Muscle of arm (tissue), 12 donors: ENCODE results near the gene MRPL19. TPM values are rescaled to one million over a fixed set of nuclear protein-coding genes. Genes with fewer than 3 reads are reported as not detected.
A peak's percentile ranks its signal among the peaks of the same experiment; 100 is the strongest.

Source experiments
- DNase-seq: peaks from one replicate; pipeline ENCODE4 v3.0.0-alpha.2; 2013
- polyA plus RNA-seq, 12 donors: library from polyadenylated mRNA; unstranded; fragments of 120-200 nt; gene quantifications; one replicate each; pipeline ENCODE4 v1.2.1, GENCODE V29; 2013; ENCODE audit not compliant: insufficient read length in 12 of 12

Gene MRPL19
- polyA plus RNA-seq, 12 donors, result 28.2 to 74.1 (median 36.9) TPM; not detected in 1

DNA sequence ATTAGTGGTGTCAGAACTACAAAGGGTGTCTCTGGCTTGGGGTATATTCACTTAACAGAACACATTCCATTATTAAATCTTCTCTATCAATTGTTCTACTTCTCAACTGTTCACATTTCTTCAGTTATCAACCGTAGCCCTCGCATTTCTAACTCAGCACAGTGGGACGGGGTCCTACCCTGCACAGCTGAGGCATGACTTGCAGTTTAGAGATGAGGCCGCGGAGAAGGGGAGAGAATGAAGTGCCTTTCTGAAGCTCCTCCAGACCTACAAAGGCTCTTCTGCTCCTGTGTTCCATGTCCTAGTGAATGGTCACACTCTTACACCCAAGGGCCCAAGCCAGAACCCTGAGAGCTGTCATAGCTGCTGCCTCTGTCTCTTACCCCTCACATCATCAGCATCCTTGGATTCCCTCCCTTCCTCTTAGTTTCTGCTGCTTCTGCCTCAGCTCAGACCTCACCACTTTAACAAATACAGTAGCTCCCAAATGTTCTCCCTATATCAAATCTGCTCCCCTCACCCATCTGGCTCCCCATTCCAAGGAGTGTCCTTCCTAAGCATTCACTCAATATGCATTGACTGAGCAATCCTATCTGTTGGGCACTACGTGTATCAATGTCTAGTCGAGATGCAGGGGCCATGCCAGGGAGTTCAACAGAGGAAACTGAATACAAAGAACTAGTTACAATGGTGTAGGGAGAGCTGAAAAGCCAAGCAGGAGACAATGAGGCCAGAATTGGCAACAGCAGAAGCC, 34.3 kb upstream of the MRPL19 start:
- DNase-seq, result no peak

DNA sequence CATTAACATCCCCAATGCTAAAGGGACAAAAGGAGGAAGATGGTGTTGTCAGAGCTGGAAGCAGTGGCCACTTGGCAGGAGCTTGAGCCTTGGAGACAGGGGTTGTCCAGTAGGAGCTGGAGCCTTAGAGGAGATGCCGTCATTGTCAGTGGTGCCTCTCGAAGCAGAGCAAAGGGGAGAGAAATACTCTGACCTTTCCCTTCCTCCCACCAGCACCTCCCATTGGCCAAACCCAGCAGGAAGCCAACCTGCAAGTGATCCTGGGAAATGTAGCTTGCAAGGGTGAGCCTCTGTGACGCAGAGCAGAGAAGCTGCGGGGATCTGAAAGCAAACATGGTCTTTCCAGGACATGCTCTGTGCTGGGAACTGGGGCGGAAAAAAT, 33.7 kb upstream of the MRPL19 start:
- no peak for DNase-seq

DNA sequence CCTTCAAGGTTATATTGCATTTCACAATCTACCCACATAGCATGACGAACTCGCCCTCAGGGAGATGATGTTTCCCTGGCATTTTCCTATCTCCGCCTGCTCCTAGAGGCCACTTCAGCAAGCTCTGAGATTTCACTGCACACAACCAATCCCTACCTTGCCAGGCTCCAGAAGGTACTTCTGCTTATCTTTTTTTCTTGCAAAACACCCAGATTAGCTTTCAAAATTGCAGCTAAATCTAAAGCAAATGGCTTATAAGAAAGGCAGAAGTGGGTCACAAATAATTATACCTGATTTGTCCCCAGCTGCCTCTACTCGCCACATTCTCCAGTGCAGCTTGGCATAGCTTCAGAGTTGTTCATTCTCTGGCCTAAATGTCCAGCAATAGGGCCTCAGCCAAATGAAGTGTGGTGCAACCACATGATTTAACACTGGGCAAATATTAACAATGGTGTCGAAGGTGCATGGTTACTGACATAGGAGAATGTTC, 32.4 kb upstream of the MRPL19 start:
- no peak for DNase-seq

DNA sequence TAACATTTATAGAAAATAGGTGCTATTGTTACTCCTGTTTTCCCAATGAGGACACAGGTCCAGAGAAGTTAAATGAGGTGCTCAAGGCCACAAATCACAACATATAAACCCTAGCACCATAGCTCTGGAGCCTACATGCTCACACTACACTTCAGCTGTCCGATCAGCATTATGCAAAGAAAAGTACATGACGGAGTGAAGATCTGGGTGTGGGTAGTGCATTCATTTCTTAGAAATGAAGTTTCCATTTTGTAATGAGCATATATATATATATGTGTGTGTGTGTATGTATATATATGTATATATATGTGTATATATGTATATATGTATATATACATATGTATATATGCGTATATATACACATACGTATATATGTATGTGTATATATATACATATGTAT, 30.2 kb upstream of the MRPL19 start:
- DNase-seq, result no peak

DNA sequence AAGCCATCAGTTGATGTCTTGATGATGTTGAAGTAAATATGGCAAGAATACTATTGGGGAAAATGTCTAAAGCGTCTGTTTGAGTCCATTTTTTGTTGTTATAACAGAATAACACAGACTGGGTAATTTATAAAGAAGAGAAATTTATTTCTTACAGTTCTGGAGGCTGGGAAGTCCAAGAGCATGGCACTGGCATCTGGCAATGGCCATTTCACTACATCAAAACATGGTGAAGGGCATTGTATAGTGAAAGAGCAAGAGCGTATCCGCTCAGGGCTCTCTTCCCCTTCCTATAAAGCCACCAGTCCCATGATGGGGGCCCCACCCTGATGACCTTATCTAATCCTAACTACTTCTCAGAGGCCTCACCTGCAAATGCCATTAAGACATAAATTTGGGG, 29.6 kb upstream of the MRPL19 start:
- no peak for DNase-seq

DNA sequence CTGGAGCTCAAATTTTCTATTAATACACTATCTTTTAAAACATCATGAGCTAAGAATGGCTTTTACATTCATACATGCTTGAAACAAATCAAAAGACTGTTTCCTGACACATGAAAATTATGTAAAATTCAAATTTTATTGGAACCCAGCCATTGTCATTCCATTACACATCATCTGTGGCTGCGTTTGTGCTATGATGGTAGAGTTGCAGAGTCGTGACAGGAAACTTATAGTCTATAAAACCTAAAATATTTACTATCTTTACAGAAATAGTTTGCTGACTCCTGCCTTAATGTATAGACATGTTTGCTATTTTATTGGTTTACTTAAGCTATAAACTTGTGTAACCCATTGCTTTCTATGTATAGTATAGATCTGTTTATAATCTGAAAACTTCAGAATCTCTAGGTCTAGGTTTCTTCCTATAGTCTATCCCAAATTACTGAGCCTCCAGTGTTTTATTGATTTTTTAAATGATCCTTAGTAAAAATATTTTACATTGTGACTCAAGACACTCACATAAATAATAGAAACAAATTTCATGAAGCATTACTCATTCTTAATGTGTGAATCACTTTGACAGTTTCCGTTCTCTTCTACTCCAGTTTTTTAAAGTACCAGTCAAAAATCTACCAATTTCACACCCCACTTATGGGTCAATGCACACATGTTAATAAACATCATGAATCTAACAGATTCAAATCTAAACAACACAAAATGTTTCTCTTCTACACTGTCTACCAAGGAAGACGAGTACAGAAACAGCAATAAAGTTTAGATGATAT, 26.4 kb upstream of the MRPL19 start:
- DNase-seq, result no peak

DNA sequence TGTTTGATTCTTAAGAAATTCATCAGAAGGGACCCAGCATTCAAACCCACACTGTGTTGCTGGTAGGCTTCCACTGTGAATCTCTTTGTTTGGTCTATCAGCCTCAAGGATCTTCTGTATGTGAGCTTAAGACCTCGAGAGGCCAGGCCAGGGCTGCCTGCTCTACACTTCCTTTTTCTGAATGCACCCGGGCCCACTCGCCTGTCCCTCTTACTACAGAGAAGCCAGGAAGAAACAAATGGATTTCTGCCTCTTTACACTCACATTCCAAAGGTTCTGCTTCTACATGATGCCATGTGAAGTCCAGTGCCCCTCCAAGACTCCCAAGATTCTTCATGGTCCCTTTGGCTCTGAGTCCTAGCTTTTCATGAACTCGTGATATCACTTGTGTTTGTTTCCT, 25.4 kb upstream of the MRPL19 start:
- DNase-seq, result no peak

DNA sequence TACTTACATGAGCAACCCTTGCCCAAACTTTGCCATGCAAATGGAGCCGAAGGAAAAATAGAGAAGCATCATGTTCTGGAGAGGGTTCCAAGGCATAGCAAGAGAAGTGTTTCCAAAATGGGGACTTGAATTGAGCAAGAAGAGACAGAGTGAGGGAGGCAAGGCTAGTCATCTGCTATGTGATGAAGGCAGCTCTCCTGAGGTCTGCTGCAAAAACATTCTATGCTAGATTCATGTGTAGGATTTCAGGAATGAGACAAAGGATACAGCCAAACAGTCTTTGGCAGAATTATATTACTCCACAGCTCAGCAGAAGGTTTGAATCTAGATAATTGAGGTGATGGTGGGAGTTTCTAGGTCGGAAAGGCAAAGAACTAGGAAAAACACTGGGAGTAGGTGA, 24.1 kb upstream of the MRPL19 start:
- no peak for DNase-seq

DNA sequence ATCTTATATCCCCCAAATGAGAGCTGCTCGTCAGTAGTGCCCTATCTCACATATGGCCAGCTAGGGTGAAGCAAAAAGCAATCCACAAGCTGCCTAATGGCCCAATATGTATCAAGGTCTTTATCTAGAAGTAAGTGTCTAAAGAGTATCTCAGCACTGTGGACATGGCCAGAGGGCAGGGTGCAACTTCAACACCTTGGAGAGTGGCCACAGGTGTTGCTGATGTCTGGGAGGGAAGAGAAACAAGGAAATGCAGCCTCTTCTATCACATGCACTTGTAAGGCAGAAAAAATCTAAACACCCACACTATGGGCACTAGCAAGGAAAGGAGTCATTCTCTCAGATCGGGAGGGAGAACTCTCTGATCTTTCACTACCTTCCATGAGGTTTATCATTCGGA, 23.7 kb upstream of the MRPL19 start:
- no peak for DNase-seq

DNA sequence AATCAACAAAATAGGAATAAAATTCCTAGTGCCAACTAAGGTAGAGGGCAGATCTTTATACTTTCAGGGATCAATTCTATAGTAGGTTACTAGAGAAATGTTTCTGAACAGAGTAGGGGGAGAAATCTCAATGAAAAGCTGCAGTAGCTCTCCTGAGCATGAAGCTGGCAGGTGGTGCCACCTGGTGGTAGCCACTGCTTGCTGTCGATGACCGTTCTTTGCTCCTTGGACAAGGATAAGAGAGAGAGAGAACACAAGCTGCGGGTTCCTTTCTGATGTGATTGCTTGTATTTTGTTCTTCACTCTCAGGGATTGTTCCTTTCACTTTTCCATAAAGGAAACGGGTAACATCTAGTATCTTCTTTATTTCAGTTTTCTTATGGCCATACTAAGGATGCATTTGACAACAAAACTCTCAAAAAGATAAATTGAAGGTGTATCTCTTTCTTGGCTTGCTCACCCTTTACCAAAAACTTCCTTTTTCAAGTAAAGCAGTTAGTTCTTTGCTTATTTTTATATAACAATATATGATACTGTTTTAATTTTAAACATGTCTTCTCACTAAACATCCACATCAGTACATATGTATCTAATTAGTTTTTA, 18.6 kb upstream of the MRPL19 start:
- DNase-seq, result peak; percentile 63

DNA sequence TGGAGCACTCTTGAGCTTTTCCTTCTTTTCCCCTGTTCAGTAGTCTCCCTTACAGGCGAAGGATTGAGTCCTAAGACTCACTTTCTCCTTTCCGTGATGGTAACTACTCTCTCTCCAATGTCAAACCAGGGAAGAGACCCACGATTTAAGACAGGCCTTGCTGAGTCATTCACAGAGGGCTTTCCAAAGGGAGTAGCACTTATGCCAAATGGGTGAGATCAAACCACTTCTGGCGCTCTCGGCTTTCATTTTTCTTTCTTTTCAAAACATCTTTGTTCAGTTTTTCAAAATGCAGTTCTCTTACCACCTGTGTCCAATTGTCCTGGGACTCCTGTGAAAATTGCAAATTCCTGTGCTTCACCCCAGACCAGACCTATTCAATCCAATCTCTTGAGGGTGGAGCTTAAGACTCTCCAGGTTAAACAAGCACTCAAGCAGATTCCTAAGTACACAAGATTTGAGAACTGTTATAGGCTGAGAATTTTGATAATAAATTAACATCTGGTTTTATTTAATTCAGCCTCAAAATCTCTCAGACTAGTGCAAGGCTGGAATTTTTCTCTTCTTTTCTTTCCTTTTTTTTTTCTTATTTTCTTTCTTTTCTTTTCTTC, 14.4 kb upstream of the MRPL19 start:
- DNase-seq, result no peak

DNA sequence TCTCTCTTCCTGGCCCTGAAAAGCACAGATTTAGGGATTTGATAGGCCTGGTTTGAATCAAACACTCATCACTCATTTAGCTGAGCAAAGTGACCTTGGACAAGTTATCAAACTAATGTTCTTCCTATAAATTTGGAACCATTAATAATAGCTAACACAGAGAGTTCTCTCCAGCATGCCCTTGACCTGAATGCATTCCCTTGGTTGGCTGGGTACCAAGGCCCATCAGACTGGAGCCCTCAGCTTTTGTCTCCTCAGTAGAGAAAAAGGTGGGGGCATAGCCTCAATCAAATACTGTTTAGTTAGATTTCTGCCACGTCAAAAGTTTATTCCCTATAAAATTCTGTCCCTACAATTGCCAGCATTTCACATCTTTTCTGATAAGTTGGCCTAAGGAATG, 13.8 kb upstream of the MRPL19 start:
- DNase-seq, result no peak

DNA sequence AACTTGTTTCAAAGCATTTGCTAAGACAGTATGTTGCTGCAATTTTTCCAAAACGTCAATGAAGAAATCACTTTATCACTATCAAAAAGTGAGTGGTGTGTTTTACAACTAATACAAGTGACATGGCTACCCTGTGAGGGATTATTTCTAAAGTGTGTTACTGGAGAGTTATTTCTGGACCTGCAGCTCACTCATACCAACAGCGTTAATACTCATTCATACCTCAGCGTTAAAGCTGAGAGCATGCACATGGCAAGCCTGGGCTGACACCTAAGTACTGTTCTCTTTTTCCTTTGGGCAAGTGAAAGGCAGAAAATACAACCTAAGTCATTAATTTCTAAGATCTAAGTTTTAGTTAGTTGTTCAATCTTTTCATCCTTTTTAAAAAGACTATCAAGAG, 13.0 kb upstream of the MRPL19 start:
- no peak for DNase-seq

DNA sequence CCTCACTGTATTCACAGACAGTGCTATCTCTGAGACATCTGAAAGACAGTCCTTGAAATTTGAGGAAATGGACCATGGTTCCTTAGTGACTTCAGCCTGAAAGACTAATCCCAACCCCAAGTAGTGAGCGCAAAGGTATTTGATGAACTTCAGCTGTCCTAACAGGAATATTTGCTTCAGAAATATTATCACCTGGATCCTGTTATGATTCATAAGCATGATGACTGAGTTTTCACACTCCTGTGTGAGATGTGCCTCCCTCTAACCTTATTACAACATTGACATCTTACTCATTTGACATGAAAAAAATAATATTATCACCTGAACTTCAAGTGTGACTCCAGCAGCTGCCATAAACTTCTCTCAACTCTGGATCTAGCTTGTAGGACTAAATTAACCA, 11.6 kb upstream of the MRPL19 start:
- no peak for DNase-seq

DNA sequence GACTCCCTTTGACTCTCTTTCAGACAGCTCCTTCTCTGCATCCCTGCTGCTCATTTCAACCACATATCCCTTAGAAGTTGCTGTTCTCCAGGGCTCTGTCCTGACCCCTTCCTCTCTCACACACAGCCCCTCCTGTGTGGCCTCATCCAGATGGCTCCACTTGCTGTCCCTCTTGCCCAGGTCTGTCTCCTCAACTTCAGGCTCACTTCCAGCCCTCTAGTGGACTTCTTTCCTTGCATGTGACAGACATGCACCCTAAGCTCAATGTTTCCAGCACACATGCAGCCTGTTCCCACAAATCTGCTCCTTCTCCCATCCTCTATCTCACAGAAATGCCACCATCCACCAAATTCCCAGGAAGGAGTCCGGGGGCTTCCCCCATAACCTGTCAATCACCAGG, 9.0 kb upstream of the MRPL19 start:
- DNase-seq, result no peak

DNA sequence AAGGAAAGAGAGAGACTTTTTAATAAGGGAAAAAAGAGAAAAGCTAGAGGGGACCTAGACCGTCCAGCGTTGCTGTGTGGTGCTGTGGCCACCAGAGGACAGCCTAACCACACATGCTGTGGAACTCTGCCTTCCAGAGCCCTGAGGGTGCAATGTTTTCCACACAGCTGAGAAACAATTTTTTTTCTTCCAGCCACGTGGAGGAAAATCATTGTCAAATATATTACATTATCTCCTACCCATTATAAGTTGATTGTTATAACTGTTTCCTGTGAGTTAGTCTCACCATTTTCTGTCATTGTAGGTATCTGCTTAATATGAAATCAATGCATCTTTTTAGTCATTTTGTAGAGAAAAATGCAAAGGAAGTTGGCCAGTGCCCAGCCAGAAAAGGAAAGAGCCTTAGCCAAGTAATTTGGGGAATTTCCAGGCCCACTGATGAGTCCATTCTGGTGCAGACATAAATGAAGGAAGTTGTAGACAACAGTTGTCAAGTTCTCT, 5.9 kb upstream of the MRPL19 start:
- DNase-seq, result peak; percentile 81

DNA sequence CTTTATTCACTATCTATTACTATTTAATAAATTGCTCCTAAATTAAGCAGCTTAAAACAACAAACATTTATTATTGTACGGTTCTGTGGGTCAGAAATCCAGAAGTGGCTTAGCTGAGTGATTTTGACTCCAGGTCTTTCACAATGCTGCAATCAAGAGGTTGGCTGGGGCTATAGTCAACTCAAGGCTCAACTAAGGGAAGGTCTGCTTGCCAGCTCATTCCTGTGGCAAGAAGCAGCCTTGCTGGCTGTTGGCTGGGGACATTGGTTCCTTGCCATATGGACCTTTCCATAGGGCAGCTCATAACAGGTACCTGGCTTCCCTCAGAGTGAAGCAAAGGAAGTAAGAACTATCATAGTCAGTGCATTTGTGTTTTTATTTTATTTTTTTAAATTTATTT, 5.0 kb upstream of the MRPL19 start:
- no peak for DNase-seq

DNA sequence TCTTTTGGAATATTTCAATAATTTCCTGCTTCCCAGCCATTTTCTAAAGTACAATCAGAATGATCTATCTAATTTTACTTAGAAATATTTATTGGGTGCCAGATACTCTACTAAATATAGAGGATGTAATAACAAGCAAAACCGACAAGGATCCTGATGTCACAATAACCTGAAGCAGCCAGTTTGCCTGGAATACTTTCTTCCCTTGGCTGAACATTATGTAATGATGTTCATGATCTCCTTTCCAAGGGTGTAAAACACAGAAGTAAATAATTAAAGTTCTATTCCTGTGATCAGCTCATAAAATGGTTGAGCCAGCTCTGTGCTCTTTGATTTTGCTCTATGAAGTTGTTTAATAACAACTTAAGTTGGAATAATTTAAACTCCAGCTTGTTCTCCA, 2.6 kb upstream of the MRPL19 start:
- no peak for DNase-seq

DNA sequence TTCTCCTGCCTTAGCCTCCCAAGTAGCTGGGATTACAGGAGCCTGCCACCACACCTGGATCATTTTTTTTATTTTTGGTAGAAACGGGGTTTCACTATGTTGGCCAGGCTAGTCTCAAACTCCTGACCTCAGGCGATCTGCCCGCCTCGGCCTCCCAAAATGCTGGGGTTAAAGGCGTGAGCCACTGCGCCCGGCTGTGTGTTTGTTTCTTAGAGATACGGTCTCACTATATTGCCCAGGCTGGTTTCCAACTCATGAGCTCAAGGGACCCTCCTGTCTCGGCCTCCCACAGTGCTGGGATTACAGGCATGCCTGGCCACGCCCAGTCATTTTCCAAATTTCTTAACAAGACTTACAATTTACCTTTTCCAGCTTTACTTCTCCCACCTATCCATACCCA, 940 bp upstream of the MRPL19 start:
- no peak for DNase-seq

DNA sequence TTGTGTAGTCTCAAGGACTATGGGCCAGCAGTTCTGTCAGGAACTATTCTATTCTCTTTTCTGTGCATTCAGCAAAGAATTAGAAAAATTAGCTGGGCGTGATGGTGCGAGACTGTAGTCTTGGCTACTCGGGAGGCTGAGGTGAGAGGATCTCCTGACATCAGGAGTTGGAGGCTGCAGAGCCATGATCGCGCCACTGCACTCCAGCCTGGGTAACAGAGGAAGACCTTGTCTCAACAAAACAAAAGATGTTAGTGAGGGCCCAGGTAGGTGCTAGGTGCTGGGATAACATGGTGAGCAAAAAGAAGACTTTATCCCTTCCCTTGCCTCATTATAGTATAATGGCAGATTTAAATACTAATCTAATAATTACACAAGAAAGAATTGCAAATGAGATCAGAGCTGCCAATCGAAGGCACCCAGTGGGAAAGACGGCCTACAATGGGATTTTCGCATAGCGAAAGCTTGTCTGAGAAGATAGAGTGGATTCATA, 447 bp upstream of the MRPL19 start:
- no peak for DNase-seq

DNA sequence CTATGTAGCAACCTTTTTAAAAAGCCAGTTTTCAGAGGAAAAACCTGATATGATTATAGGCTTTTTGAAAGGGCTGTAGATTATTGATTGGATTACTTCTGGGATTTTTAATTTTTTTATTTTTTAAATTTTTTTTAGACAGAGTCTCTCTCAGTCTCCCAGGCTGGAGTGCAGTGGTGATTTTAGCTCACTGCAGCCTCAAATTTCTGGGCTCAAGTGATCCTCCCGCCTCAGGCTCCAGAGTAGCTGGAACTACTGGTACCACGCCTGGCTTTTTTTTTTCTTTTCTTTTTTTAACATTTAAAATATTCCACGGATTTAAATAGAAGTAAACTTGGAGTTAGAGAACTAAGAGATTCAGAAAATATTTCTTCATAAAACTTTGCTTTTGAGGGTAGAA, 1.2 kb downstream of the MRPL19 start:
- DNase-seq, result no peak

DNA sequence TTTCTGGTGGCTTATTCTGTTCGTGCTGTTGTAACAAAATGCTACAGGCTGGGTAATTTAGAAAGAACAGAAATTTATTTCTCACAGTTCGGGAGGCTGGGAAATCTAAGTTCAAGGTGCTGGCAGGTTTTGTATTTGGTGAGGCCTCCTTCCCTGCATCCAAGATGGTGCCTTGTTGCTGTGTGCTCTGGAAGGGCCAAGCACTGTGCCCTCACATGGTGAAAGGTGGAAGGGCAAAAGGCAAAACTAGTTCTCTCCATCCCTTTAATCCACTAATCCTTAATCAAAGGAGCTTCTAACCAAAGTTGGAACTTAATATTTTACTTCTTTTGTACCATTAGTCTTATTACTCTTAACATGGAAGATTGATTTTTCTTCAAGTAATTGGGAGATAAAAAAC, 7.4 kb downstream of the MRPL19 start:
- DNase-seq, result no peak
